ENCODE measurements around the gene PDCD1LG2.

DNA sequence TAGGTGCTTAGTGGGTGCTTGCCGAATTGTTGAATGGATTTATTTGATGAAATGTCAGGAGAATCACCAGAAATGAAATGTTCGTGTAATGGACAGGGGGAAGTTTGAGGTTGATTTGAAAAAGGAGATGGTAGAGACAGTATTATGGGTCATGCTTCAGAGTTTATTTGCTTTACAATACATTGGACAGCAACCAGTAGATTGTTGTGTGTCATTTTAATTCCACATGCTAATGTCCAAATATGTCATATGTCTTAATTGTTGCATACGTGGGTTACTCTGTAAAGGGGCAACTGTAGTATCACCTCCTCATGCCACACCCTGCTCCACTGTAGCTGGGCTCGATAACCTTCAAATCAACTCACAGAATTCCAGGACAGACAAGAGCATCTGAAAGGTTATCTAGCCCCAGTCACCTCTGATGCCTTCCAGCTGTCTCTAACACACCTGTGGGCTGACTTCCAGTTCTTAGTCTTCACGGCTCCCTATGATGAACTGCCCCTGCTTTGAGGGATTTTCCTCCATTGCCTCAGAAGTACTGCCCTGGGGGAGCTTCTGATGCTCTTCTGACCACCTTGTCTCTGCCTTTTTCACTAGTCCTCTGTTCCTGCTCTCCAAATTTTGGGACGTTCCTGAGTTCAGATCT, 1.7 kb downstream of the PDCD1LG2 start:
- TF ChIP-seq CTCF (IDR thresholded peaks at IDR 0.05) (no peak), POLR2A (IDR thresholded peaks at IDR 0.05) (no peak)

All from right lobe of liver (tissue), 4 donors.